ENCODE data around the gene ISYNA1.
"Not testable (repeated sequence)": the region's sequence is repeated elsewhere in the genome, so short reads cannot be mapped to it uniquely, and the experiment has no call there.

Gene ISYNA1

DNA sequence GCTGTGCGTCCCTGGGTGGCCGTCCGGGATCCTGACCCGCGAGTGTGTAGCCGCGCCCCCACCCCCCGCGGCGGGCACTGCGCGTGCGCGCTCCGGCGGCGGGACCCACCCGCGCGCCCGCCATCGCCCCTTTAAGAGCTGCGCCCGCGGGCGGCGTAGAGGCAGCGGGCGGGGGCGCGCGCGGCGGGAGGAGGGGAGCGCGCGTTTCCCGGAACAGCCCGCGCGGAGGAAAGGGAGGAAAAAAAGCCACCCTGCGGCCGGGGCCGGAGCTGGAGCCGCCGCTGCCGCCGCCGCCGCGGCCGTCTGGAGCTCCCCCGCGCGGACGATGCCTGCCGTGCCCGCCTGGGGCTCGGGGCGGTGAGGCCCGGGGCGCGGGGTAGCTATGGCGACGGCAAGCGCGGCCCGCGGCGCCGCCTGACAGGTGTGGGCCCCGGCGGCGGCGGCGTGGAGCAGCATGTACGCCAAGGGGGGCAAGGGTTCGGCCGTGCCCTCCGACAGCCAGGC, 18.7 kb downstream of the ISYNA1 start, which contains the start of gene SSBP4:
SSBP4 (plus strand) TSS at position 204 of the 504 bp plus-strand sequence; CDS start at position 455, 251 bp downstream.
- DNase-seq (ENCODE audit: low read depth in 2 of 2): peak in 1 of 2 donors; percentile 58

DNA sequence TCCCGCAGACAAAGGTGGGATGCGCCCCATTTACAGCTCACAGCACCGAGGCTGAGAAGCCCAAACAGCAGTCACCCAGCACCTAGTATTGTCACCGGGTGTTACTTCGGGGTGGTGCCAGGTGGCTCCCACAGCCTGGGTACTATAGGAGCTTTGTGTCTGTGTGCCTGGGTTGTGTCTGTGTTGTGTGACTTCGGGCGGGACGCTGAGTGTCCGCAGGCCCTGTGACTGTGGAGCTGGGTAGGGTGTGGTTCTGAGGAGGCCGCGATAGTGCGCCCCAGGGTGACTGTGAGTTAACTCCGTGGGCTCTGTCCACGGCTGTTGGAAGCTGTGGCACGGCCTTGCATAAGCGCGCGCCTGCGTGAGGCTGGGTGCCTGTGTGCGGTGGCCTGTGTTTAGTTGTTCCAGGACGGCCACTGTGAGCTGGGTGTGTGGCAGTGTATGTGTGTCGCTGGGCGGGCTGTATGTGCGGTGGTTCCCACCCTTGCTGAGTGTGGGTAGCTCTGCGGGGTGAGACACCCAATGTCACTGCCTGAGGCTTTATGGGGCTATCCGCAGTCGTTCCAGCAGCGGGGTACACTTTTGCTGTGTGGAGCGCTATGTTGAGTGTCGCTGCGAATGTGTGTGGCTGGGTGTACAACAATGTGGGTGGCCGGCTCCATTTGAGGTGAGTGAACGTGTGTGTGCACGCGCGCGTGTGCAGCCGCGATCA, 19.3 kb downstream of the ISYNA1 start:
- no peak for DNase-seq (ENCODE audit: low read depth in 2 of 2)

DNA sequence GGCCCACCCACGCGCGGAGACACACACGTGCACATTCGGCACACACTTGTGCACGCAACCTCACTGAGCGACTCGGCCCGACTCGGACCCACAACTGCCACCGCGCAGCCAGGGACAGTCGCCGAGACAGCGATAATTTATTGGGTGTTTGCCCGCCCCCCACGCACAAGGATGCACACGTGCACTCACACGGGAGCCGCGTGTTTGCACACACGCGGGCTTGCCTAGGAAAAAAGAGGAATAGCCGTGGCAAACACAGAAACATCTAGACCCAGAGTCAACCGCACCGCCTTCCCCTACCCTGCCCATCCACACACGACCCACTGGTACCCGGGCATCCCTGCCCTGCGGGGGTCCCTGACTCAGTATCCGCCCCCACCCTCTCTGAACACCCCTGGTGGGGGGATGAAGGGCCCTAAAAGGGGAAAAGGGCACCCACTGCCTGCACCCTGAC, 19.9 kb downstream of the ISYNA1 start:
- DNase-seq (ENCODE audit: low read depth in 2 of 2): no peak

DNA sequence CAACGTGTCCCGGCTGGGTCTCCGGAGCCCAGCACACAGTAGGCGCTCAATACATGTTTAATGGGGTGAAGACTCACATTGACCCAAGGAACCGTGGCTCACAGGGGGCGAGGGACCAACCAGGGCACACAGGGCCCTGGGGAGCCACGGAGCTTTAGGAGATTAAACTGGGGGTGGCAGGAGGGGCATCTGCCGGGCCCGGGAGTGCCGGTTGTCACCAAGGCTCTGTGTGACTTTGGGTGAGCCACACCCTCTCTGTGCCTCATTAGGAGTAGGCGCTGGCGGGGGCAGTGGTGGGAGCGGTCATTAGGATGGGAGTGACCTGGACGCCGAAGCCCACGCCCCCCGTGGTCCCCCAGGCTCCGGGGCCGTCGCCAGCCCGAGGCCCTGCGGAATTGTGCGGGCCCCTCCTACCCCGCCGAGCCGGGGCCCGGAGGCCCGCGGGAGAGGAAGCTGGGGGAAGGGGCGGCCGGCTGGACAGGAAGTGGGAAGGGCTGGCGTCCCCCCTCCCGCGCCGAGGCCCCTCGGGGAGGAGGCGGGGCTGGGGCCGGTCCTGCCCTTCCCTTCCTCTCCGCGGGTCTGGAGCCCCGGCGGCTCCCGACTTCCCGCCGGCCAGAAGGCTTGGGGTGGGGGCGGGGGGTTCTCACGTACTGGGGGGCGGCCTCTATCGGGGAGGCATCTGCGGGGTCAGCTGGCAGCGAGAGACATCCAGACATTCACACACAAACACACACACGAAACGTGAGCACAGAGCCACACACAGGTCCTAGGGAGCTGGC, 20.5 kb downstream of the ISYNA1 start:
- DNase-seq (ENCODE audit: low read depth in 2 of 2): no peak

DNA sequence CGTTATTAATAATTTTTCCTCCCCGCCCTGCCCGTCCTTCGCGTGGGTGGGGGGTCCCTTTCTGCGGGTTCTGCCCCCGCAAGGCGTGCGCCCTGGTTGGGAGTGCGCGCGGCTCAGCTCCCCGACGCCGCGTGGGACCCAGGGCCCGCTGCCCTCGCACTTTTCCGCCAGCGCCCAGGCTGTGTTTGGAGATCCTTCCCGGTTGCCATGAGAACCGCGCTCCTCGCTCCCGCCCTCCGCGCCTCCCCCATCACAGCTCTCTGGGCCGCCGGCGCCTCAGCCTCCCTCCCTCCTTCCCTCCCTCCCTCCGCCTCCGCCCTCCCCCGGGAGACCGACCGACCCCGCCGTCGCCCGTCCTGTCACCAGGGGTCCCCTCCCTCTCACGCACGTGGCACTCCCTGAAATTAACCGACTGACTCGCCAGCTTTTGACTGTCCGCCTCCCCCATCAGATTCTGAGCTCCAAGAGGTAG, 21.1 kb downstream of the ISYNA1 start:
- DNase-seq (ENCODE audit: low read depth in 2 of 2): peak in 1 of 2 donors; percentile 59

- DNase-seq (ENCODE audit: low read depth in 2 of 2): no peak
Measured at GRCh38 chr19:18415178-18415867, 22.6 kb downstream of the ISYNA1 start.

GRCh38 chr19:18414504-18415177, 23.3 kb downstream of the ISYNA1 start:
- no peak for DNase-seq (ENCODE audit: low read depth in 2 of 2)

- no peak for DNase-seq (ENCODE audit: low read depth in 2 of 2)
Measured at GRCh38 chr19:18412610-18413239, 25.2 kb downstream of the ISYNA1 start.

DNA sequence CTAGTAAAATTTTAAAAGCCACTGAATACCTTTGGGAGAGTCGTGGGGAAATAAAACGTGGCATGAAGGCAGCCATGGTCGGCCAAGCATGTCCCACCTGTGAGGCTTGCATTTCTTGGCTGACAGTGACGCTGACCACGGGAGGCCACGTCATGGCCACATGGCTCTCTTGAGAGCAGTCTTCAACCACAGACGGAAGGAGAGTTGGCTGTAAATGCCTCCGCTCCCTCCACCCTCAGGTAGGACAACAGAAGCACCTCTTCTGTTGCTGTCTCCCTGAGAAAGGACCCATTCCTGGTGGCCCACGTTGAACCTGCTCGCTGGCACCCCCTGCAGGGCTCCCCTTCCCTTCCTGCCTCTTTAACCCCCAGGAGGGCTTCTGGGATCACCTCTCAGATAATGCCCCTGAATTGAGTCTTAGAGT, 29.9 kb downstream of the ISYNA1 start:
- no peak for DNase-seq (ENCODE audit: low read depth in 2 of 2)

DNA sequence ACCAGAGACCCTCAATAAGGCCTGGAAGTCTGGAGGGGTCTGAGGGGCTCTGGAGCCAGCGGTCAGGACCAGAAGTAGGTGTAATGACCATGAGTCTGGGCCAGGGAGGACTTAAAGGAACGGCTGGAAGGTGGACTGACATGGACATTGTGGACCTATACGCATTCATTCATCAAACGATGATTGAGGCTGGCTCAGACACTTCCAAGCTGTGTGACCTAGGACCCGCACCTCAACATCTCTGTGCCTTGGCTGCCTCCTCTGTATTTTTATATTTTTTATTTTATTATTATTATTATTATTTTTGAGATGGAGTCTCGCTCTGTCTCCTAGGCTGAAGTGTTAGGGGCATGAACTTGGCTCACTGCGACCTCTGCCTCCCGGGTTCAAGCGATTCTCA, 31.2 kb downstream of the ISYNA1 start:
- DNase-seq (ENCODE audit: low read depth in 2 of 2): no peak

GRCh38 chr19:18405754-18406153, 32.2 kb downstream of the ISYNA1 start:
- not testable (repeated sequence) for DNase-seq (ENCODE audit: low read depth in 2 of 2)

- not testable (repeated sequence) for DNase-seq (ENCODE audit: low read depth in 2 of 2)
Measured at GRCh38 chr19:18402455-18403248, 35.3 kb downstream of the ISYNA1 start.

GRCh38 chr19:18401580-18402112, 36.3 kb downstream of the ISYNA1 start:
- no peak for DNase-seq (ENCODE audit: low read depth in 2 of 2)

- DNase-seq (ENCODE audit: low read depth in 2 of 2): no peak
Measured at GRCh38 chr19:18399008-18399407, 38.9 kb downstream of the ISYNA1 start.

GRCh38 chr19:18397242-18398202, 40.4 kb downstream of the ISYNA1 start, which contains the start of gene LRRC25:
Gene LRRC25 (minus strand): TSS chr19:18397622. CDS start chr19:18396963, 659 bp downstream.
- no peak for DNase-seq (ENCODE audit: low read depth in 2 of 2)

- no peak for DNase-seq (ENCODE audit: low read depth in 2 of 2)
Measured at GRCh38 chr19:18396471-18397241, 41.3 kb downstream of the ISYNA1 start.

DNA sequence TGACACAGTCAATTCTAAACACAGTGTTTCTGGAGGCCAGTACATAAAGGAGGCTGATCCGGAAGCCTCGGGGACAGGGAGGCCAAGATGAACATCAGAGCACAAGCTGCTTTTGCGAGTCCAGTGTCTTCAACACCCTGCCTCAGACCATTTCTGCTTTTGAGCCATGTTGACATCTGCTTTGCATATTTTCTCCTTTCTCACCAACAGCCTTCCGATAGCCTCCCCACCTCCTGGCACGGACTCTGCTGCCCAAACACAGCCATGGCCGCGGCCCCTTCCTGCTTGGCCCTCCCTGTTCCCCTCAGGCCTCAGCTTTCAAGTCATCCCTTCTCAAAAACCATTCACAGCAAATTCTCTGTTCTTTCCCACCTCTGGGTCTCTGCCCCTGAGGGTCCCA, 44.1 kb downstream of the ISYNA1 start:
- DNase-seq (ENCODE audit: low read depth in 2 of 2): no peak

DNA sequence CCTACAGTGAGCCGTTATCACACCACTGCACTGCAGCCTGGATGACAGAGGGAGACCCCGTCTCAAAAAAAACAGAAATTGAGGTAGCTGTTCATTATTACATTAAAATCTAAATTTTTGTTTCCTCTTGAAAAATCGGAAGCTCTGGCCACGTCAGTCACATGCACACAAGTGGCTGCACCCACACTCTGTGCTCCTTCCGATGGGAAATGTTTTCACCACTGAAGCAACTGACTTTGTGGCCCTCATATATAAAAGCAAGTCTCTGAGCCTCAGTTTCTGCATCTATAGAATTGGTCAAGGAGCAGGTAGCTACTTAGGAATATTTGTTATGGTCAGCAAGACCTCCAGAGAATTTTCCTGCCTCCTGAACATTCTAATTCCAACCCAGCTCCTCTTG, 45.0 kb downstream of the ISYNA1 start:
- DNase-seq (ENCODE audit: low read depth in 2 of 2): no peak

Data from activated CD4-positive, alpha-beta T cell treated with anti-CD3 and anti-CD28 coated beads for 24 hours (primary cell).